HEK293 (cell line): ENCODE results near the gene TPRA1.

Source experiments
- CTCF ChIA-PET: fragments of 350-600 bp; formaldehyde crosslinking; extraction: SDS; loops from one replicate; lab custom pipeline; 2021; ENCODE audit warnings: antibody characterized with exemption; lab: Yijun Ruan, JAX
- POLR2A ChIA-PET: fragments of 300-600 bp; formaldehyde crosslinking; extraction: SDS; loops from one replicate; lab custom pipeline; 2020; ENCODE audit warnings: antibody characterized with exemption, inconsistent platforms; lab: Yijun Ruan, JAX
- H3K27ac ChIP-seq: fragments of 200-500 bp; sonication (Bioruptor generic); 2 replicates; pipeline ENCODE4 v1.5.1; 2014; ENCODE audit warnings: low read depth, low read length, control low read depth, inconsistent platforms; ENCODE audit errors: extremely low read depth
- H3K36me3 ChIP-seq, 2 experiments: fragments of 200-500 bp in 1 of 2; sonication (Bioruptor generic) in 1 of 2; 1 replicate in 1 of 2; 2 replicates in 1 of 2; pipeline ENCODE4 v1.5.1; 2014 to 2017; ENCODE audit warnings: inconsistent platforms in 2 of 2, low read length in 2 of 2; ENCODE audit not compliant: control insufficient read depth in 2 of 2, insufficient read depth in 1 of 2
- H3K4me1 ChIP-seq: fragments of 200-500 bp; sonication (Bioruptor generic); 2 replicates; pipeline ENCODE4 v1.5.1; 2014; ENCODE audit warnings: mild to moderate bottlenecking, low read length, inconsistent platforms; ENCODE audit not compliant: control insufficient read depth, insufficient read depth
- H3K4me3 ChIP-seq: 2 replicates; pipeline ENCODE4 v1.5.1; 2011; ENCODE audit warnings: low read depth, mild to moderate bottlenecking, control low read depth, low read length, moderate library complexity
- H3K9me3 ChIP-seq: fragments of 200-500 bp; sonication (Bioruptor generic); 2 replicates; pipeline ENCODE4 v1.5.1; 2014; ENCODE audit warnings: low read depth, low read length, inconsistent platforms; ENCODE audit not compliant: control insufficient read depth, insufficient read depth
- BCL11A ChIP-seq: fragments of 450-650 bp; formaldehyde crosslinking; IDR thresholded peaks from 2 replicates; pipeline ENCODE4 v1.5.1; 2016; ENCODE audit warnings: low read depth, missing biosample characterization, missing genetic modification characterization
- EGR2 ChIP-seq: fragments of 450-650 bp; formaldehyde crosslinking; IDR thresholded peaks from 2 replicates; pipeline ENCODE4 v1.5.1; 2016; ENCODE audit warnings: low read depth, missing biosample characterization, missing genetic modification characterization
- OSR2 ChIP-seq: fragments of 450-650 bp; formaldehyde crosslinking; IDR thresholded peaks from 2 replicates; pipeline ENCODE4 v1.5.1; 2016; ENCODE audit warnings: missing biosample characterization, missing genetic modification characterization
- ZBTB20 ChIP-seq: fragments of 450-650 bp; formaldehyde crosslinking; IDR thresholded peaks from 2 replicates; pipeline ENCODE4 v1.5.1; 2016; ENCODE audit warnings: missing biosample characterization, missing genetic modification characterization
- ZBTB8A ChIP-seq: fragments of 450-650 bp; formaldehyde crosslinking; IDR thresholded peaks from 2 replicates; pipeline ENCODE4 v1.5.1; 2016; ENCODE audit warnings: missing biosample characterization, missing genetic modification characterization
- ZFP69B ChIP-seq: fragments of 450-650 bp; formaldehyde crosslinking; IDR thresholded peaks from 2 replicates; pipeline ENCODE4 v1.5.1; 2016; ENCODE audit warnings: missing biosample characterization, missing genetic modification characterization
- ZNF114 ChIP-seq: fragments of 450-650 bp; formaldehyde crosslinking; IDR thresholded peaks from 2 replicates; pipeline ENCODE4 v1.5.0; 2017; ENCODE audit warnings: missing biosample characterization, missing genetic modification characterization
- ZNF302 ChIP-seq: fragments of 450-650 bp; formaldehyde crosslinking; IDR thresholded peaks from 2 replicates; pipeline ENCODE4 v1.5.1; 2016; ENCODE audit warnings: missing biosample characterization, missing genetic modification characterization, low read depth
- ZNF37A ChIP-seq: fragments of 450-650 bp; IDR thresholded peaks from 2 replicates; pipeline ENCODE4 v1.5.1; 2018; ENCODE audit warnings: missing biosample characterization, missing genetic modification characterization
- ZNF473 ChIP-seq: fragments of 450-650 bp; formaldehyde crosslinking; IDR thresholded peaks from 2 replicates; pipeline ENCODE4 v1.5.1; 2017; ENCODE audit warnings: missing biosample characterization, missing genetic modification characterization
- ZNF48 ChIP-seq: fragments of 450-650 bp; formaldehyde crosslinking; IDR thresholded peaks from 2 replicates; pipeline ENCODE4 v1.5.1; 2016; ENCODE audit warnings: missing biosample characterization, missing genetic modification characterization
- ZNF510 ChIP-seq: fragments of 450-650 bp; formaldehyde crosslinking; IDR thresholded peaks from 2 replicates; pipeline ENCODE4 v1.5.1; 2018; ENCODE audit warnings: mild to moderate bottlenecking, missing genetic modification characterization, missing biosample characterization; ENCODE audit not compliant: insufficient replicate concordance
- ZNF658 ChIP-seq: fragments of 450-650 bp; formaldehyde crosslinking; IDR thresholded peaks from 2 replicates; pipeline ENCODE4; 2016; ENCODE audit warnings: missing biosample characterization, missing genetic modification characterization
- ZNF76 ChIP-seq: fragments of 450-650 bp; formaldehyde crosslinking; IDR thresholded peaks from 2 replicates; pipeline ENCODE4; 2016; ENCODE audit warnings: low read depth, missing biosample characterization, missing genetic modification characterization, borderline replicate concordance
- TF ChIP-seq, protein P1 (sequence below): fragments of 450-650 bp; formaldehyde crosslinking; IDR thresholded peaks from 2 replicates; pipeline ENCODE4 v1.5.1; 2016; ENCODE audit warnings: missing biosample characterization, missing genetic modification characterization, low read depth
- TF ChIP-seq, protein P2 (sequence below): fragments of 450-650 bp; formaldehyde crosslinking; conservative IDR thresholded peaks from 2 replicates; pipeline ENCODE4 v1.5.1; 2016; ENCODE audit warnings: low read depth, missing biosample characterization, missing genetic modification characterization
- TF ChIP-seq, protein P3 (sequence below): fragments of 450-650 bp; formaldehyde crosslinking; IDR thresholded peaks from 2 replicates; pipeline ENCODE4 v1.5.1; 2016; ENCODE audit warnings: missing biosample characterization, missing genetic modification characterization

Gene TPRA1

DNA sequence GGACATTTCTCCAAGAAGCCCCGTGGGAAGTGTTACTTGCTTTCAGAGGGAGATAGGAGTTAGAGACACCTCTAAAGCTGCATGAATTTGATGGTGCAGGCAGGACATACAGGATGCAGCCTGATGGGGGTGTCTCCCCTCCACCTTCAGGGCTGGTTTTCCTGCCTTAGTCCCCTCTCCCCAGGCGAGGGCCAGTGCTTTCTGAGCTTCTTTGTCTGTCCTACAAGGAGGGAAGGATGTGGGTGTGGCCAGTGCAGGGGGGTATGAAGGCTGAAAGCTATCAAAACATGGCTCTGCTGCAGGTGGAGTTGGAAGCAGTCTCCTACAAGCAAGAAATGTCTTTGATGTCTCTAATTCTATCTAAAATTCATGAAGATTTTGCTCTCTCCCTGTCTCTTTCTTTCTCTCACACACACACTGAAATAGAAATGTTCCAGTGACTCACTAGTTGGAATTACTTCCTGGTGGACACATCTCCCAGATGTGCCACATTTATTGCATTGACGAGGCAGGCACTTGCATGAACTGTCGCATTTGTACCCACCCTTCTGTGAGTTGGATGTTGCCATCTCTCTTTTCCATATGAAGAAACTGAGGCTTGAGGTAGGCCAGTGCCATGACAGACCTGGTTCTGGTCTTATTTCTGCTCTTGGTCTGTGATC is 24.5 kb upstream of the TPRA1 start (continued):
- TF ChIP-seq, protein P1, sequence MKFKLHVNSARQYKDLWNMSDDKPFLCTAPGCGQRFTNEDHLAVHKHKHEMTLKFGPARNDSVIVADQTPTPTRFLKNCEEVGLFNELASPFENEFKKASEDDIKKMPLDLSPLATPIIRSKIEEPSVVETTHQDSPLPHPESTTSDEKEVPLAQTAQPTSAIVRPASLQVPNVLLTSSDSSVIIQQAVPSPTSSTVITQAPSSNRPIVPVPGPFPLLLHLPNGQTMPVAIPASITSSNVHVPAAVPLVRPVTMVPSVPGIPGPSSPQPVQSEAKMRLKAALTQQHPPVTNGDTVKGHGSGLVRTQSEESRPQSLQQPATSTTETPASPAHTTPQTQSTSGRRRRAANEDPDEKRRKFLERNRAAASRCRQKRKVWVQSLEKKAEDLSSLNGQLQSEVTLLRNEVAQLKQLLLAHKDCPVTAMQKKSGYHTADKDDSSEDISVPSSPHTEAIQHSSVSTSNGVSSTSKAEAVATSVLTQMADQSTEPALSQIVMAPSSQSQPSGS, result no peak
- TF ChIP-seq EGR2 (tag by site-specific recombination) (no peak), OSR2 (tag by site-specific recombination) (no peak)
- TF ChIP-seq, protein P2, sequence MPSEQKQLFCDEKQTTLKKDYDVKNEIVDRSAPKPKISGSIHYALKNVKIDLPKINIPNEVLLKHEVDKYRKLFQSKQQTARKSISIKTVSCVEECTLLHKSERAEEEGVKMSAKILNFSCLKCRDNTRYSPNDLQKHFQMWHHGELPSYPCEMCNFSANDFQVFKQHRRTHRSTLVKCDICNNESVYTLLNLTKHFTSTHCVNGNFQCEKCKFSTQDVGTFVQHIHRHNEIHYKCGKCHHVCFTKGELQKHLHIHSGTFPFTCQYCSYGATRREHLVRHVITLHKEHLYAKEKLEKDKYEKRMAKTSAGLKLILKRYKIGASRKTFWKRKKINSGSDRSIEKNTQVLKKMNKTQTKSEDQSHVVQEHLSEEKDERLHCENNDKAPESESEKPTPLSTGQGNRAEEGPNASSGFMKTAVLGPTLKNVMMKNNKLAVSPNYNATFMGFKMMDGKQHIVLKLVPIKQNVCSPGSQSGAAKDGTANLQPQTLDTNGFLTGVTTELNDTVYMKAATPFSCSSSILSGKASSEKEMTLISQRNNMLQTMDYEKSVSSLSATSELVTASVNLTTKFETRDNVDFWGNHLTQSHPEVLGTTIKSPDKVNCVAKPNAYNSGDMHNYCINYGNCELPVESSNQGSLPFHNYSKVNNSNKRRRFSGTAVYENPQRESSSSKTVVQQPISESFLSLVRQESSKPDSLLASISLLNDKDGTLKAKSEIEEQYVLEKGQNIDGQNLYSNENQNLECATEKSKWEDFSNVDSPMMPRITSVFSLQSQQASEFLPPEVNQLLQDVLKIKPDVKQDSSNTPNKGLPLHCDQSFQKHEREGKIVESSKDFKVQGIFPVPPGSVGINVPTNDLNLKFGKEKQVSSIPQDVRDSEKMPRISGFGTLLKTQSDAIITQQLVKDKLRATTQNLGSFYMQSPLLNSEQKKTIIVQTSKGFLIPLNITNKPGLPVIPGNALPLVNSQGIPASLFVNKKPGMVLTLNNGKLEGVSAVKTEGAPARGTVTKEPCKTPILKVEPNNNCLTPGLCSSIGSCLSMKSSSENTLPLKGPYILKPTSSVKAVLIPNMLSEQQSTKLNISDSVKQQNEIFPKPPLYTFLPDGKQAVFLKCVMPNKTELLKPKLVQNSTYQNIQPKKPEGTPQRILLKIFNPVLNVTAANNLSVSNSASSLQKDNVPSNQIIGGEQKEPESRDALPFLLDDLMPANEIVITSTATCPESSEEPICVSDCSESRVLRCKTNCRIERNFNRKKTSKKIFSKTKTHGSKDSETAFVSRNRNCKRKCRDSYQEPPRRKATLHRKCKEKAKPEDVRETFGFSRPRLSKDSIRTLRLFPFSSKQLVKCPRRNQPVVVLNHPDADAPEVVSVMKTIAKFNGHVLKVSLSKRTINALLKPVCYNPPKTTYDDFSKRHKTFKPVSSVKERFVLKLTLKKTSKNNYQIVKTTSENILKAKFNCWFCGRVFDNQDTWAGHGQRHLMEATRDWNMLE (tag by site-specific recombination), result no peak
- TF ChIP-seq, all 188 proteins: peak for 0

DNA sequence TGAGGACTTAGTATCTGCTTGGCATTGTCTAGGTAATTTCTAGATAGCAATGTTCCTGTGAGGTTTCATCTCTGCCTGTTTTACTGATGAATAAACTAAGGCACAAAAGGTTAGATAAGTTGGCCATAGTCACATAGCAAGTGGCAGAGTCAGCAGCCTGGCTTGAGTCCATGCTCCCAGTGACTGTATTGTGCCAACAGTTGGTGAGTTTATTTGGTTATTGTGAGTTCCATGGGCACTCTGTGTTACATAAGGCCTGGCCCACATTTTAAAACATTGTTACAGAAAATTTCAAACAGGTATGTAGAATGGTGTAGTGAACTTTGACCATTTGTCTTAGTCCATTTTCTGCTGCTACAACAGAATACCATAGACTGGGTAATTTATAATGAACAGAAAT is 22.9 kb upstream of the TPRA1 start:
- Histone ChIP-seq H3K36me3 (peaks cover 11 to 96% of the 10 kb centered on the region in 2 experiments), H3K9me3 (no peaks in the 10 kb centered on the region), H3K4me3 (no peak overlapping the region), H3K4me1 (no peaks in the 10 kb centered on the region), H3K27ac (no peak overlapping the region)
- ChIA-PET CTCF (no interaction called here), POLR2A (interaction anchor here (1.0 to 1.4 kb wide), 2 partner anchors 15 to 38 kb away, joined by 3 to 5 read pairs; partner anchors contain the start of gene MCM2)
- TF ChIP-seq ZNF37A (tag by site-specific recombination), result no peak
- TF ChIP-seq ZBTB20 (tag by site-specific recombination), result no peak
- TF ChIP-seq ZNF510 (tag by site-specific recombination), result no peak
- no peak for TF ChIP-seq ZNF76 (tag by site-specific recombination)
- no peak for TF ChIP-seq ZNF48 (tag by site-specific recombination)
- TF ChIP-seq ZNF473, result no peak
- no peak for TF ChIP-seq BCL11A (tag by site-specific recombination)
- TF ChIP-seq ZBTB8A, result no peak
- TF ChIP-seq, protein P3, sequence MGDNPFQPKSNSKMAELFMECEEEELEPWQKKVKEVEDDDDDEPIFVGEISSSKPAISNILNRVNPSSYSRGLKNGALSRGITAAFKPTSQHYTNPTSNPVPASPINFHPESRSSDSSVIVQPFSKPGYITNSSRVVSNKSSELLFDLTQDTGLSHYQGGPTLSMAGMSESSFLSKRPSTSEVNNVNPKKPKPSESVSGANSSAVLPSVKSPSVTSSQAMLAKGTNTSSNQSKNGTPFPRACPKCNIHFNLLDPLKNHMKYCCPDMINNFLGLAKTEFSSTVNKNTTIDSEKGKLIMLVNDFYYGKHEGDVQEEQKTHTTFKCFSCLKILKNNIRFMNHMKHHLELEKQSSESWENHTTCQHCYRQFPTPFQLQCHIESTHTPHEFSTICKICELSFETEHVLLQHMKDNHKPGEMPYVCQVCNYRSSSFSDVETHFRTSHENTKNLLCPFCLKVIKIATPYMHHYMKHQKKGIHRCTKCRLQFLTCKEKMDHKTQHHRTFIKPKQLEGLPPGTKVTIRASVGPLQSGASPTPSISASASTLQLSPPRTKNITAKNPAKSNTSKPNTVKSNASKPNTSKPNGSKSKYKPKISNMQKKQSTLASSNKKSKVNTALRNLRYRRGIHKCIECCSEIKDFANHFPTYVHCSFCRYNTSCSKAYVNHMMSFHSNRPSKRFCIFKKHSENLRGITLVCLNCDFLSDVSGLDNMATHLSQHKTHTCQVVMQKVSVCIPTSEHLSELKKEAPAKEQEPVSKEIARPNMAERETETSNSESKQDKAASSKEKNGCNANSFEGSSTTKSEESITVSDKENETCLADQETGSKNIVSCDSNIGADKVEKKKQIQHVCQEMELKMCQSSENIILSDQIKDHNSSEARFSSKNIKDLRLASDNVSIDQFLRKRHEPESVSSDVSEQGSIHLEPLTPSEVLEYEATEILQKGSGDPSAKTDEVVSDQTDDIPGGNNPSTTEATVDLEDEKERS (tag by site-specific recombination), result no peak
- no peak for TF ChIP-seq ZNF114 (tag by site-specific recombination)
- TF ChIP-seq ZNF302 (tag by site-specific recombination), result no peak
- no peak for TF ChIP-seq ZNF658
- no peak for TF ChIP-seq ZFP69B (tag by site-specific recombination)
